GM18520 (cell line): ENCODE results near the gene GLT1D1.

ENCODE experiments used
- ATAC-seq: cut with Tn5 transposase; IDR thresholded peaks from one replicate; pipeline ENCODE4 v1.9.1; 2021; ENCODE audit not compliant: unreplicated experiment

Gene GLT1D1

DNA sequence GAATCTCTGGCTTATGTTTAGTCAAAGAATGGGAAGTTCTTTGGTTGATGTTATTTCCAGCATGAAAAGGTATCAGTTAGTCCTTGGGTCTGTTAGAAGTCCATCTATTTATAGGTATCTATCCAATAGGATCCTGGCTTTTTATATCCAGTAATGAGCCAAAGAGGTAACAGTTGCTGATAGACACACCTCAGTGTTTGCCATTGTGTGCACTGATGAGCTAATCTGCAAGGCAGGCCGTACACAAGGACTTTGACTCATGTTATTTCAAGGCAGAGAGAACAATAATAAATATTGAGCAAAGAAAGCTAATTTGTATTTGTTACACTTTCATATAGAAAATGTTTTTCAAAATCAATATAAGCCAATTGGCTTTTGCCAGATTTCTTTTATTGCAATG is 56.4 kb downstream of the GLT1D1 start:
- ATAC-seq, result no peak

DNA sequence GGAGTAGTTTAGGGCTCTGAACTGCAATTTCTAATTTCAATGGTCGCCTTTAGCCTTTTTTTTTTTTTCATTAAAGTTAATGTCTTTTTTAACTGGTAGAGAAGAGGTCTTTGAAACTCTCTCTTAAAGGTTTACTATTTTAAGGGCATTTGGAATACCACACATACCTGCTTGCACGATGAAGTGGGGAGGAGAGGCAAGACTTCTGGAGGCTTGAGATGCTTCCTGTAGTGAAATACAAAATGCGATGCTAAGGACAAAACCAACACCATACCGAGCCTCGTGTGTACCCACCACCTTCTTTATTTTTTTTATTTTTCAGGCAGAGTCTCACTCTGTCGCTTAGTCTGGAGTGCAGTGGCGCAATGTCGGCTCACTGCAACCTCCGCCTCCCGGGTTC is 57.4 kb downstream of the GLT1D1 start:
- no peak for ATAC-seq

DNA sequence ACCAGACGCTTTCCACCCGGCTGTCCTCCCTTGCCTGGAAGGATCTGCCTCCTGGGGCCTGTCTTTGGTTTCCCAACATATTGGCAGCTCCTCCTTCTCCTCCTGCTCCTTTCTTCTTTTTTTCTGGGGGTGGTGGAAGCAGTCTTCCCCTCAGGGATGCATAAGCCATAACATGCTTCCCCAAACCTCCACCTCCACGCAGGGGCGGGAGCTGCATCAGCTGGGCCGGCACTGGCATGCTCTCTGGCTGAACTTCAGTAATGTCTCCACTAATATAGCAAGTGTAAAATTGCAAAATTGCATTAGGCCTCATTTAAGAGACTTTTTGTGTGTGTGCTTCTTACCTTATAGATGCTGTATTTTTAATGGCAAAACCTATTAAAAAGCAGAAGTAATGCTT is 58.6 kb downstream of the GLT1D1 start:
- ATAC-seq, result no peak

DNA sequence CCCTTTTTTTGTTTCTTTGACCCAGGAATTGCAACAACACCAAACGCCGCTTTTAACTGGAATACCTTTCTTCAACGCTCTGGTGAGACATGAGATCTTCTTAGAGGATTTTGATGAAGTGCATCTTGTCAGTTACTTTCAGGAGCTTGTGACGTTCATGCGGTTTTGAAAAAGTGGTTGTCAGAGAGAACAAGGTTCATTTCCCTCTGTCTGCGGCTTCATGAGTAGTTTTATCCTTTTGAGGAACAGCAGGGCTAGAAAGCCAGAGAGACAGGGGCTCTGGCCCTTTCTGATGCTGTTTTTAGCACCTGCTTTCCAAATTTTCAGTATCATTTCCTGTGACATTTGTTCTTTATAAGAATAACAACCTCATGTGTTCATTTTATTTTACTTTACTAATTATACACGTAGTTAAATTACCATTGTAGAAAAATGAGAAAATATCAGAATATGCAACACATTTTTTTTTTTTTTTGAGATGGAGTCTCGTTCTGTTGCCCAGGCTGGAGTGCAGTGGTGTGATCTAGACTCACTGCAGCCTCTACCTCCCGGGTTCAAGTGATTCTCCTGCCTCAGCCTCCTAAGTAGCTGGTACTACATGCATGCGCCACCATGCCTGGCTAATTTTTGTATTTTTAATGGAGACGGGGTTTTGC is 61.8 kb downstream of the GLT1D1 start:
- peak; percentile 73 for ATAC-seq

DNA sequence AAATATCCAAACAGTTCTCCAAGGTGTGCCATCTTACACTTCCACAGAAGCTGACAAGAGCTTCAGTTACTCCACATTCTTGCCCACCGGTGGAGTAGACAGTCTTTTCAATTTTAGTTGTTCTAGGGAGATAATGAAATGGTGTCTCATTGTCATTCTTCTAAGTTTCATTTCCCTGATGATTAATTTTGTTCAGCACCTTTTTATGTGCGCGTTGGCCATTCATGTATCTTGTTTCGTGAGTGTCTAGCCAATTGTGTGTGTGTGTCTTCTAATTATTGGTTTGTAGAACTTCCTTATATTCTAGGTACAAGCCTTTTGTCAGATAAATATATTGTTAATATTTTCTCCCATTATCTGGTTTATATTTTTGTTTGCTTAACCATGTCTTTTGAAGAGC is 63.1 kb downstream of the GLT1D1 start:
- no peak for ATAC-seq

DNA sequence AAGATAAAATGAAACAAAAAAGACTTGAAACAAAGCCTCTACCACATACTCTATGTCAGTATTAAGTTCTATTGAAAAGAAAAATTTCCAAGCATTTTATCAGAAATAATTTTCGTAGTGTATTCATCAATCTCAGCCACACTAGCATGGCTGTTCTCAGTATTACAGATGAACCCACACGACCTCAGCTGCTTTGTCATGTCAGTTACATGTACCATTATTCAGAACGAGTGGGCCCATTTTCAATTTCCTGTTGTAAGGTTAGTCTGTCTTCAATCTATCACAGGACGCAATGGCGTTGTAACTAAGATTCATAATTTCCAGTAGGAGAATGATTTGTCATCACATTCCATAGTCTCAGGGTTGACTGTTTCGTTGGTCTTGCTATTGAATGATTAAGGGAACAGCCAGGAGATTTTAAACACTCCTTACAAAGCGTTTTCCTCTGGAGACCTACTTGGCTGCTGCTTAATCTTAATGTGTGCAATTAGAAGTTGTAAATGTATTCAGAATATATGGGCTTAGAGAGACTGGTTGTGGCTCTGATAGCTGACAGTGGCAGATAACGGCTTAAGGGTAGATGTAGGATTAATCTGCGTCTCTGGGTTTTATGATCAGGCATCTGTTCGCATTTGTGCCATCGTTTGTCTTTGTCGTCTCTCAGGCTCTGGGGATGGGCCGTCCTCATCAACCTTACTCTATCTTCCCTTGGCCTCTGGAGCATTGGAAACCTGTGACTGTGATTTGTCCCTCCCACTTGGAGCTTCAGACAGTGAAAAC is 65.4 kb downstream of the GLT1D1 start:
- ATAC-seq, result no peak

DNA sequence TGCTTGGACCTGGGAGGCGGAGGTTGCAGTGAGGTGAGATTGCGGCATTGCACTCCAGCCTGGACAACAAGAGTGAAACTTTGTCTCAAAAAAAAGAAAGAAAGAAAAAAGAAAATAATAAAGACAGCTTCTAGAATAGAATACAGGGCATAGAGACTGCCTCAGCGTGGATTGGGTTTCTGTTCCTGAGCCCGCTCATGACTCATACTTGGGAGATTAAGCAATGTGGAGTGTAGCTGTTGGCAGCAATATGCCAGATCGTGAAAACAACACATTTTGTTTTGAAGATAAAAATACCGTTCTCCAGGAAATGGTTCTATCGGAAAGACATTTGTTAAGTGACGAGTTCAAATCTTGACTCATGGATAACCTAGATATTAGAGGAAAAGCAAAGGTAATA is 67.2 kb downstream of the GLT1D1 start:
- no peak for ATAC-seq

DNA sequence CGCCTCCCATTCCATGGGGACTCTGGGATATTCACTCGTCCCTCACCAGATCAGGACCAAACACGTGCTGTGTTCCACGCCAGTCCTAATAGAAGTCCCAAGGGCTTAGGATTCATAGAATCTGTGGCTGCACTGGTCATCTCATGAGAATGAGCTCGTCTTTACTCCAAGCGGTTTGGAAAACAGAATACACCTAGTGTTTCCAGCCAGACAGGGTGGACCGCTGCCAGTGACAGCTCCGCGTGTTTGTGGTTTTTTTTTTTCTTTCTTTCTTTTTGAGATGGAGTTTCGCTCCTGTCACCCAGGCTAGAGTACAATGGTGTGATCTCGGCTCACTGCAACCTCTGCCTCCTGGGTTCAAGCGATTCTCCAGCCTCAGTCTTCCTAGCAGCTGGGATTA is 75.1 kb downstream of the GLT1D1 start:
- ATAC-seq, result no peak

DNA sequence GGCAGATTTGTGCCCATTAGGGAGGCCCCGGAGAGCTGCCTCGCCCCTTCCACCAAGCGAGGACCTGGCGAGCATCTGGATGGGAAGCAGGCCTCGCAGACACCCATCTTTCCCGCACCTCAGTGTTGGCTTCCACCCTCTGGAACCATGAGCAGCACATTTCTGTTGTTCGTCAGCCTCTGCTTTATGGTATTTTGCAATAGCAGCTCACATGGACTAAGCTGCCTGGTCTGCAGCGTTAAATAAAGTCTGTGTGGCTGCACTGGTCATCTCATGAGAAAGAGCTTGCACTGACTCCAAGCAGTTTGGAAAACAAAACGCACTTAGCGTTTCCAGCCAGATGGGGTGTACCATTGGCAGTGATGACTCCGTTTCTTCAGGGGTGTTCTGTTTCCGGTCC is 75.8 kb downstream of the GLT1D1 start:
- no peak for ATAC-seq

DNA sequence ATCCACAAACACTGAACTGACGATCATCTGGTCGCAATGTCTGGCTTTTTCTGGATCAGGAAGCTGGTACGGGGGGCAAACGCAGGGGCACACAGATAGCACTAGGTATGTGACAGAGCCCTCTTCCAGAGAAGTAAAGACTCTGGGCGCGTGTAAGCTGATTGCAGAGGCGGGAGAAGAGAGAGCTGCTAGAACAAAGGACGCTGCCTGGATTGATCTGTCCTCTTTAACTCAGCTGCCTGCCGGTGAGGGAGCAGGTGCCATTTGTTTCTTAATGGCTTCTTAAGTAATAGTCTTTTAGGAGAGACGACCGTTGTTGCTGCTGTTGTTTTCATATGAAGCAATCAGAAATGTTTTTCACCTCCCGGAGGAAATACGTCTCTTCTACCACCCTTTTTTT is 77.3 kb downstream of the GLT1D1 start:
- no peak for ATAC-seq

DNA sequence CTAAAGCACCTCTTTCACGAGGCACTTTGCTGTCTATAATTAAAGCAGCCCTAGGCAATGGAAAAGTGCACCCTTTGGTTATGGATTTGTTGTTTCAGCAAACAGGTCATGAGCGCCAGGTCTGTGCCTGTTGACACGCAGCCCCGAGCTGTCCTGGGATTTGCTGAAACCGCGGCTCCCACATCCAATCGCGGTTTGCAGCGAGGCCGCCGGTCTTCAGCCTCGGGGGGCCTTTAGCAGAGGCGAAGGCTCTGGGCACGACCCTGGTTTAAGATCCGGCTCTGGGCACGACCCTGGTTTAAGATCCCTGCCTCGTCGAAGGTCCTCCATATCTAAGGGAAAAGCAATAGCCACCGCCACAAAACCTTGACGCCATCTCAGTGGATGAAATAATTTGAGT is 79.2 kb downstream of the GLT1D1 start:
- ATAC-seq, result no peak

DNA sequence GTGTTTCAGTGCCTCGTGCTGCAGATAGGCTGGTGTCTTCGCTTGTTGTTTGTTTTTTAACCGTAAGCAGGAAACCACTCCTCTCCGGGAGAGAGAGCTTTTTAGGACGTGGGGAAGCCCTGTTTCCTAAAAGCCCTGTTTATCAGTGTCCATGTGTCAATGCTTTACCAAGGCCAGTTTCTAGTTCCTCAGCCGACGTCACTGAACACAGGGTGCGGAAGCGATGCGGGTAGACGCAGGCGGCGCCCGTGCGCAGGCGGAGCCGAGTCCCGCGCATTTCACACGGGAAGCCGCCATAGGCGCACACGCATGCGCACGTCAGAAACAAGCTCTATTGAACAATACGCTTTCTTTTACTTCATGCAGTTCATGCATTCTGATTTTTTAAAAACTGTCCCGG is 79.8 kb downstream of the GLT1D1 start:
- ATAC-seq, result no peak

DNA sequence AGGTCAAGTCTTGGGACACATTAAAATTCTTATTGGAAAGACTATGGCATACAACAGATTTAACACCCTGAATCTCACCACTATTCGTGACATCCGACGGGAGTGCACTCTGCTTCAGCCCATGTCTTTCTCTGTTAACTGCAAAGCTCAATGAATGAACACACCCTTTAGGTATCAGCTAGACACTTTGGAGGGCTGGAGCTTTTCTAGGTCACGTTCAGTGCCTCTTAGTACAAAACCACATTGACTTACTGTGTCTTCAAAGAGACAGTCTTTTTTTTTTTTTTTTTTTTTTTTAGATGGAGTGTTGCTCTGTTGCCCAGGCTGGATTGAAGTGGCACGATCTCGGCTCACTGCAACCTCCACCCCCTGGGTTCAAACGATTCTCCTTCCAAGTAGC is 80.6 kb downstream of the GLT1D1 start:
- ATAC-seq, result no peak

DNA sequence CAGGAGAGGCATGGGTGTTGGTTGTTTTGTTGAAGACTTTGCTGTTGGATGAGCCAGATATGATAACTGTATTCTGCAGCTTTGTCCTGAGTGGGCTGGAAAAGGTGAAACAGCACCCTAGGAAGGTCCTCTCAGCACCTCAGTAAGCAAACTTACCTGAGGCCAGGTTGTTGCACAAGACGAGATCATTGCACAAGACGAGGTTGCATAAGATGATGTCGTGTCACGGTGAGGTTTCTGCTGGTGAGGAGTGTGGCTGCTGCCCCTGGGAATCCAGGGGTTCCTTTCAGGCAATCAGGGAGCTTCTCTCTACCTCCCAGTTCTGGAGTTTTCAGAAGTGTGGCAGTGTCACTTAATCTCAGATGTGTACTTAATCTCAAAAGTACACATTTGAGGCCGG is 85.6 kb downstream of the GLT1D1 start:
- ATAC-seq, result no peak

DNA sequence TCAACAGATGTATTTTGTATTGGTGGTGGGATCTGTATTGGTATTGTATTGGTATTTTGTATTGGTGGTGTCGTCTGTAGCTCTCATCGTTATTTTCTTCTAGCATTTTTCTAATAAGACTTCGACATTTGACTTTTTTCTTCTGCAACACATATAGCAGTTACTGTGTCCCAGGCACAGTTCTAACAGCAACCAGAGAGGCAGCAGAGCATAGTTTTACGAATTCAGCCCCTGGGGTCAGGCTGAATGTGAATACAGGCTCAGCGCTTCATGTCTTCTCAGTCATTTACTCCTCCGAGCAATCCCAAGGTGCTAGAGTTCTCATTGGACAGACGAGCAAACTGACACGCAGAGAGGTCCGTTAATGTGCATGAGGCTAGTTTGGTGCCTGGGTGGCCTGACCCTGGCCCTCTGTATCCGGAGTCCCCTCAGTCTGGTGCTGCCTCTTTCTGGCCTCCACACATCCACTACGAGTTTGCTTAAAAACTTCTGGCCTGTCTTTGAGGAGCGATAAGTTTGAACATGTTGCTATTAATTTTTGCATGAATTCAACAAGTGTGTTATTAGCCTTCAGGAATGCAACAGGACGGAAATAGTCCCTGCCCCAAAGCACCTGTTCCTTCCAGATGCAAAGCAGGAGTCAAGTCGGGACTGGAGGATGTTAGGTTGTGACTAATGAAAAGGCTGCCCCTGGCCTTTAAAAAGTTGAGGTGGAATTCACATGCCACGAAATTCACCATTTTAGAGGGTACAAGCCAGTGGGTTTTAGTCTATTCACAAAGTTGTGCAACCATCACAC is 87.0 kb downstream of the GLT1D1 start:
- no peak for ATAC-seq

DNA sequence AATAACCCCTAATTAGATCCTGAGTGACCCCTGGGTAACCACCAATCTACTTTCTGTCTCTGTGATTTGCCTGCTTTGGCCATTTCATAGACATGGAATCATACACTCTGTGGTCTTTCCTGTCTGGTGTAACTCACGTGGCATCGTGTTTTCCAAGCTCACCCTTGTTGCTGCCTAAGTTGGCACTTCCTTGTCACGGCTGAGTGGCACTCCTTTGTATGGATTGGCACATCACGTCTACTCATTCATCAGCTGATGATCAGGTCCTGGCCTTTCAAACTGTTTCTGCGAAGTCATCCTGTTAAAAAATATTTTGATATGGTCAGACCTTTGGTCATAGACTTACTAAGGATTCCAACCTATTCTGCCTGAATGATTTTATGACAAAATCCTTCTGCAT is 87.7 kb downstream of the GLT1D1 start:
- ATAC-seq, result no peak

DNA sequence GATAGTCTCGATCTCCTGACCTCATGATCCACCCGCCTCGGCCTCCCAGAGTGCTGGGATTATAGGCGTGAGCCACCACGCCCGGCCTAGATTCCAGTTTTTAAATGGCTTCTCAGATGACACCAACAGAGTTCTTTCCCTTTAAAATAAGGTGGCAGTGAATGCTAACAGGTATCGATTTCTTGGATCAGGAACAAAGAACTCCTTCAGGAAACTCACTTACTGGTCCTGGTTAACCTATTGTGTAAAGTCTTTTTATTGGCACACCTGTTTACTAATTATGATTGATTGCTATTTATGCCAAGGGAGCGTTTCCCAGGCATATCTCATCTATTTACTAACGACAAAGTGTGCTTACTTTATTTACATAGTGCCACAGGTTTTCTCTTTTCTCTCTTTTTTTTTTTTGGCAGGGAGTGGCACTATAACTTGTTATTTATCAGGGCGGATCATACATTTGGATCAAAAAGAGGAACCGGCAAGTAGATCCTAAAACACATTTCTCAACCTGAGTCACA is 89.7 kb downstream of the GLT1D1 start:
- no peak for ATAC-seq

DNA sequence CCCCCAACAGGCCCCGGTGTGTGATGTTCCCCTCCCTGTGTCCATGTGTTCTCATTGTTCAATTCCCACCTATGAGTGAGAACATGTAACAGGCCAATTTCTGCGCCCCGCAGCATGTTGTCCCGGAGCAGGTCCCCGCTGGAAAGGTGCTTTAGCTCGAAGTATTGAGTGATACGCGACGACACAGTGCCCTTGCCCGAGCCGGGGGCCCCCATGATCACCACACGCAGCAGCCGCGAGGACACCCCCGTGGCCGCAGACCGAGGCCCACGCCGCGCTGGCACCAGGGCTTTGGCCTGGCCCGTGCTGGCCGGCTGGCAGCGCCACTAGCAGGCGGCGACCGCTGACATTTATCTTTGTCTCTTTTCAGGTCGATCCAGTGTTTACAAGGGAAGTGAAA is 91.7 kb downstream of the GLT1D1 start:
- ATAC-seq, result no peak

DNA sequence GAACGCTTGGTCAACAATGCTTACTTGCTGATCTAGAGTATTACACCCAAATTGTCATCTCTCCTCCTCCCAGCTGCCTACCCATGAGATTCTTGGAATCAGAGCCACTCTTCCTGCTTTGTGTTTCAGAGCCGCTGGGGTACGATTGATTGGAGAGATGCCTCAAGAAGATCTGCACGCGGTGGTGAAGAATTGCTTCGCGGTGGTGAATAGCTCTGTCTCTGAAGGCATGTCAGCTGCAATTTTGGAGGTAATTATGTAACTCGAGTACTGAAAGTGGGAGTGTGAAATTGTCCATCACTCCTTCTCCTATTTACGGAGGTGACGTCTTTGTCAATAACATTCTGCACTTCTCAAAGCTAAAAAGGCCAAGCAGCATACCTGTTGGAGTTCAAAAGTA is 93.9 kb downstream of the GLT1D1 start:
- no peak for ATAC-seq

DNA sequence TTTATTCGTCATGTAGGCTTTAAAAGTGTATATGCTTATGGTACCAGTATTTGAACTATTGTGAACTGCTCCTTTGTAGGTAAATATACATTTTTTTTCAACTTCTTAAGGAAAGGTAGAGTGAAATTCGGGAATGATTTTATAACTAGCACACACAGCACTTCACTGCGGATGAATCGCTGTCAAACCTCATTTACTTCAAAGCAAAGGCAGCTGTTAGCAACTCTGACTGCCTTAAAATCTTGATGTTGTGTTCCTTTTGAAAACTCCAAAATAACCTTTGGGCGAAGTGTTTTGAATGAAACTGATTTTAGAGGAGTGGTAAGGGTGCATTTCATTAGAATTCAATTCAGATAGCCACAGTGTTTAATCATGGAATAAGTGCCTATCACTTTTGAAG is 95.8 kb downstream of the GLT1D1 start:
- no peak for ATAC-seq

DNA sequence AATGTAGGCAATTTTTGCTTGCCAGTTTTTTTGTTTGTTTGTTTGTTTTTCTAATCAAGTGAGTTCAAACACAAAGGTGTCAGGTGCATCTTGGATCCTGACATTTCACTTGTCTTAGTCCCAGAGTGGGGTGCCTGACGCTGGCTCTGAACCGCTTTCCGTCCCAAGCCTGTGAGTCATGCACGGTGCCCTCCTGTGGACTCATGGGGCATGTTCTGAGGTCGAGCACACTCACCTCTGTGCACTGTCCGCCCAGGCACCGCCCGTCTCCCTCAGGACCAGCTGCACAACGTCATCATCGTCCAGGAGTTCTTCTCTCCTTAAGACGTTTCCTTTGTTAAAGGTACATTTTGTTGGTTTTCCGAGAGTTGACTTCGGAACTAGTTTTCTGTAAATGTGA is 98.2 kb downstream of the GLT1D1 start:
- ATAC-seq, result no peak

DNA sequence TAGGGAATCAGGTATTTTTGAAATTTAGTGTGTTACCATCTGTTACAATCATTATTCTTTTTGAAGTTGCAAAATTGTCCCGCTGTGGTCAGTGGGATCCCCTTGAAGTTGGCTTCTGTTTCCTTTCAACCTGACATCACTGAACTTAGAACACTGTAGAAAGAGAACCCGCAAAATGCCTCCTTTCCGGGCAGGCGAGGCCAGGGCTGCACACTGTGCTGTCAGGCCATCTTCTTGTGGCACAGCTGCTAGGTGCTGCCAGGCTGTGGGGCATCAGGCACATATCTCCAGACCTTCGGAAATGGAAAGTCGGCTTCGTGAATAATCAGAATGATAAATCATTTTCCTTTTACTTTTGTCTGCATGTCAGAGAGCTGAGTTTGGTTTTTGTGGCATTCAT is 103.5 kb downstream of the GLT1D1 start:
- ATAC-seq, result no peak
